WI38 (cell line): Measurements from ENCODE around the gene EPHA3.

Source experiments
- H3K4me3 ChIP-seq: 2 replicates; pipeline ENCODE4 v1.5.1; 2011; ENCODE audit warnings: low read depth, mild to moderate bottlenecking, control low read depth, low read length
- CTCF ChIP-seq: IDR thresholded peaks from 2 replicates; pipeline ENCODE4 v1.5.1; 2012; ENCODE audit warnings: low read depth, mild to moderate bottlenecking, control low read depth, low read length

EPHA3 gene

GRCh38 chr3:89392991-89393390, 285.6 kb downstream of the EPHA3 start:
- no peak overlapping the region for H3K4me3 ChIP-seq
- no peak for TF ChIP-seq CTCF

- no peak for TF ChIP-seq CTCF
- H3K4me3 ChIP-seq, result no peak overlapping the region
Measured at GRCh38 chr3:89395456-89395855, 288.0 kb downstream of the EPHA3 start.

DNA sequence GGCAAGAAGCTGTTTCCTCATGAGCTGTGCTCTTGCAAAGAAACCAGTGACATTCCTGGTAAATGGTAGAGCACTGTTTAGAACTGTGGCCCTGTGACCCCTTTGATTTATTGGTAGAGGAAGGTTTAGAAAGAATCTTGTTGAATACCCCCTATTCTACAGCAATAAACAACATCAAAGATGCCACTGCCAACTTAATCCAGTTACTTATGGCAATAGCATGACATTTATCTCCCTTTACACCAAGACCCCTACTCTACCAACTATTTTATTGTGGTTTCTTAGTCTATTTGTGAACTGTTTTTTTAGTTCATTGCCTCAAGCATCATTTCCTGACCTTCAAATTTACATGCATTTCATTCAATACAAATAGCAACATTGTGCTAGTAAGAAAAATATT, 288.6 kb downstream of the EPHA3 start:
- no peak for TF ChIP-seq CTCF

GRCh38 chr3:89402051-89402450, 294.6 kb downstream of the EPHA3 start:
- no peak for TF ChIP-seq CTCF
- no peak overlapping the region for H3K4me3 ChIP-seq

More for the DNA sequence above, 288.6 kb downstream of the EPHA3 start:
- no peak overlapping the region for H3K4me3 ChIP-seq

- TF ChIP-seq CTCF, result no peak
- H3K4me3 ChIP-seq, result no peak overlapping the region
Measured at GRCh38 chr3:89405176-89405575, 297.8 kb downstream of the EPHA3 start.

GRCh38 chr3:89405593-89405992, 298.2 kb downstream of the EPHA3 start:
- no peak for TF ChIP-seq CTCF
- H3K4me3 ChIP-seq, result no peak overlapping the region

DNA sequence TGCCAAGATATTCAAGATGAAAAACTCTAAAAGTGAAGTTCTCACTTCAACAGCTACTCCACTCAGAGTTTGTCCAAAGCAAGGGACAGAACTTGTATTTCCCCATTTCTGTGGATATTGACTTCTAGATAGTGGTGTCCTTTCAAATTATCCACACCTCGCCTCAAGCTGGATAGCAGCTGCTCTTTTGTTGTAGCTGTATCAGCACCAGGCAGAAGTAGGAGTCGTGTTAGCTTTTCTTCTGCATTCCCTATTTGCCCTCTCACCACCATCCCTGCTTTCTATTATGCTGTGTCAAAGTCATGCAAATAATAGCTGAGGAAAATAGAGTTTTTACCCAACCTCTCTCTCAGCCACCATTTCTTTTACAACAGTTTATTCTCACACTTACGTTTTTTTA, 303.8 kb downstream of the EPHA3 start:
- no peak overlapping the region for H3K4me3 ChIP-seq
- no peak for TF ChIP-seq CTCF

DNA sequence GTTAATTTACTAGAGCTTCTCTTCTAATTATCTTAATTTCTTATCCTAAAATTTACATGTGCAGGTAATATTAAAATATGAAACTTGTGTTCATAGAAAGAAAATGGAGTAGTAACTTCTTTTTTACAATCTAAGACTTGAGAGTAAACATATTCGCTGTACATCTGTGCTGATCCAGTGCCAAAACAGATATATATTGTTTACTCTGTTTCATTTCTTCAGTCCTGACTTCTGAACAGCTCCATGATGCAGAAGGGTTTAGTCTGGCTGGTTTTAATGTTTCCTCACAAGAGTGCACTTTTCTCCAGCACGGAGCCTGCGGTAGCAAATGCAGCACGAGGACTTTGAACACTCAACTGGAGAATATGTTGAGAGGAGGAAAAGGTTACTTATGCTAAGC, 306.8 kb downstream of the EPHA3 start:
- no peak overlapping the region for H3K4me3 ChIP-seq
- TF ChIP-seq CTCF, result no peak
